OCI-LY1 (cell line): Measurements from ENCODE around the gene LDLRAD3.

Experiments
- CTCF ChIP-seq: fragments of 200-600 bp; sonication (generic), shearing (Covaris generic); IDR thresholded peaks from 2 replicates; pipeline ENCODE4 v1.5.1; 2017; ENCODE audit warnings: mild to moderate bottlenecking, antibody characterized with exemption, low read length, moderate library complexity, mixed read lengths
- EZH2 ChIP-seq: fragments of 200-600 bp; sonication (generic), shearing (Covaris generic); IDR thresholded peaks from 2 replicates; pipeline ENCODE4 v1.8.0; 2017; ENCODE audit warnings: borderline replicate concordance, mixed run types, mild to moderate bottlenecking, antibody characterized with exemption, low read length, moderate library complexity, mixed read lengths

GRCh38 chr11:36280531-36280930 is 336.7 kb downstream of the LDLRAD3 start:
- no peak for TF ChIP-seq CTCF
- TF ChIP-seq EZH2 = no peak
